Fibroblast of peridontal ligament (primary cell): ENCODE data around the gene SLC41A1.
"Not testable (repeated sequence)": the region's sequence is repeated elsewhere in the genome, so short reads cannot be mapped to it uniquely, and the experiment has no call there.

Experiments
- DNase-seq: peaks from one replicate; pipeline ENCODE4 v3.0.0-alpha.2; 2010; ENCODE audit errors: extremely low read depth

Gene SLC41A1

GRCh38 chr1:205812878-205813754, at the start of gene SLC41A1:
SLC41A1 (minus strand) TSS chr1:205813198; CDS start chr1:205810441, 2,757 bp downstream.
- peak; percentile 88 for DNase-seq

GRCh38 chr1:205861540-205861939, 48.5 kb upstream of the SLC41A1 start:
- no peak for DNase-seq

- no peak for DNase-seq
Measured at GRCh38 chr1:205858141-205858961, 45.4 kb upstream of the SLC41A1 start.

GRCh38 chr1:205857501-205857900, 44.5 kb upstream of the SLC41A1 start:
- not testable (repeated sequence) for DNase-seq

GRCh38 chr1:205856433-205856832, 43.4 kb upstream of the SLC41A1 start:
- DNase-seq = no peak

- no peak for DNase-seq
Measured at GRCh38 chr1:205852969-205853368, 40.0 kb upstream of the SLC41A1 start.

GRCh38 chr1:205851993-205852392, 39.0 kb upstream of the SLC41A1 start:
- no peak for DNase-seq

- peak; percentile 75 for DNase-seq
Measured at GRCh38 chr1:205849619-205850355, 36.8 kb upstream of the SLC41A1 start, which contains the start of gene PM20D1. PM20D1 (minus strand) TSS chr1:205850132; CDS start chr1:205850072, 60 bp downstream.

- DNase-seq = no peak
Measured at GRCh38 chr1:205843036-205843859, 30.2 kb upstream of the SLC41A1 start.

GRCh38 chr1:205842229-205842628, 29.2 kb upstream of the SLC41A1 start:
- DNase-seq = no peak

- DNase-seq = no peak
Measured at GRCh38 chr1:205840146-205840923, 27.3 kb upstream of the SLC41A1 start.

- DNase-seq = no peak
Measured at GRCh38 chr1:205837382-205837970, 24.5 kb upstream of the SLC41A1 start.

GRCh38 chr1:205834751-205835150, 21.8 kb upstream of the SLC41A1 start:
- DNase-seq = no peak

- DNase-seq = no peak
Measured at GRCh38 chr1:205832326-205832751, 19.3 kb upstream of the SLC41A1 start.

GRCh38 chr1:205827623-205828022, 14.6 kb upstream of the SLC41A1 start:
- DNase-seq = no peak

GRCh38 chr1:205826995-205827394, 14.0 kb upstream of the SLC41A1 start:
- DNase-seq = no peak

GRCh38 chr1:205826016-205826806, 13.2 kb upstream of the SLC41A1 start:
- no peak for DNase-seq

GRCh38 chr1:205824180-205824579, 11.2 kb upstream of the SLC41A1 start:
- no peak for DNase-seq

- not testable (repeated sequence) for DNase-seq
Measured at GRCh38 chr1:205823260-205823659, 10.3 kb upstream of the SLC41A1 start.
